IMR-90 (cell line): ENCODE data around the gene CEACAM21. TPM values are rescaled to one million over a fixed set of nuclear protein-coding genes. Genes with fewer than 3 reads are reported as not detected.

Experiments used
- ATAC-seq: fragments of 200-7000 bp; cut with Tn5 transposase; 2 replicates; pipeline ENCODE4 v1.9.1; 2020; ENCODE audit warnings: low read depth, mild to moderate bottlenecking, moderate library complexity
- BruUV-seq: library from RNA; stranded (reverse); fragments of 400-500 nt; replicated peaks from 2 replicates; lab custom pipeline; 2021; lab: Mats Ljungman, UMichigan
- CTCF ChIA-PET: fragments of 300-600 bp; formaldehyde crosslinking; extraction: SDS; loops from one replicate; lab custom pipeline; 2021; ENCODE audit warnings: antibody characterized with exemption; lab: Yijun Ruan, JAX
- POLR2A ChIA-PET: fragments of 300-600 bp; sonication (Branson Sonifier 250); formaldehyde crosslinking; loops from one replicate; lab custom pipeline; 2022; ENCODE audit warnings: antibody characterized with exemption; ENCODE audit not compliant: unreplicated experiment; lab: Charles Lee
- DNase-seq: peaks from one replicate; pipeline ENCODE4 v3.0.0; 2013
- H2AFZ ChIP-seq: replicated peaks from 2 replicates; pipeline ENCODE3; 2013; ENCODE audit warnings: low read length, mild to moderate bottlenecking; ENCODE audit not compliant: poor library complexity
- H2AK5ac ChIP-seq: 2 replicates; pipeline ENCODE4 v1.6.1; 2013; ENCODE audit warnings: low read depth, low read length, inconsistent platforms
- H2AK9ac ChIP-seq: replicated peaks from 2 replicates; pipeline ENCODE3; 2013; ENCODE audit warnings: mild to moderate bottlenecking, low read depth, low read length, moderate library complexity; ENCODE audit not compliant: poor library complexity
- H2BK120ac ChIP-seq: 2 replicates; pipeline ENCODE4 v1.6.1; 2013; ENCODE audit warnings: low read depth, low read length, inconsistent platforms
- H2BK15ac ChIP-seq: 3 replicates; pipeline ENCODE4 v1.6.1; 2013; ENCODE audit warnings: low read depth, low read length, inconsistent platforms
- H2BK20ac ChIP-seq: 2 replicates; pipeline ENCODE4 v1.6.1; 2013; ENCODE audit warnings: low read depth, mild to moderate bottlenecking, inconsistent platforms, low read length, moderate library complexity
- H2BK5ac ChIP-seq: 2 replicates; pipeline ENCODE4 v1.6.1; 2013; ENCODE audit warnings: mild to moderate bottlenecking, low read depth, low read length, inconsistent platforms; ENCODE audit not compliant: poor library complexity, severe bottlenecking
- H3K14ac ChIP-seq: replicated peaks from 2 replicates; pipeline ENCODE4 v1.6.1; 2013; ENCODE audit warnings: low read depth, low read length, inconsistent platforms
- H3K18ac ChIP-seq: 2 replicates; pipeline ENCODE4 v1.6.1; 2013; ENCODE audit warnings: low read depth, low read length, control low read depth
- H3K23ac ChIP-seq: 2 replicates; pipeline ENCODE4 v1.6.1; 2013; ENCODE audit warnings: low read depth, low read length, inconsistent platforms
- H3K27ac ChIP-seq: 2 replicates; pipeline ENCODE4 v1.5.1; 2013; ENCODE audit warnings: mild to moderate bottlenecking, control low read depth, low read length; ENCODE audit not compliant: insufficient read depth
- H3K27me3 ChIP-seq: 2 replicates; pipeline ENCODE4 v1.6.1; 2013; ENCODE audit warnings: low read length; ENCODE audit not compliant: control insufficient read depth, insufficient read depth
- H3K36me3 ChIP-seq: 2 replicates; pipeline ENCODE4 v1.6.1; 2013; ENCODE audit warnings: low read length, mixed read lengths; ENCODE audit not compliant: control insufficient read depth, insufficient read depth
- H3K4ac ChIP-seq: 2 replicates; pipeline ENCODE4 v1.6.1; 2013; ENCODE audit warnings: low read depth, low read length, inconsistent platforms
- H3K4me1 ChIP-seq: 2 replicates; pipeline ENCODE4 v1.6.1; 2013; ENCODE audit warnings: low read length, mixed read lengths; ENCODE audit not compliant: control insufficient read depth, insufficient read depth
- H3K4me2 ChIP-seq: 2 replicates; pipeline ENCODE4 v1.6.1; 2013; ENCODE audit warnings: low read depth, mild to moderate bottlenecking, control low read depth, low read length, moderate library complexity
- H3K4me3 ChIP-seq: 2 replicates; pipeline ENCODE4 v1.5.1; 2013; ENCODE audit warnings: low read depth, mild to moderate bottlenecking, control low read depth, low read length, moderate library complexity; ENCODE audit not compliant: insufficient read depth
- H3K56ac ChIP-seq: 2 replicates; pipeline ENCODE4 v1.6.1; 2013; ENCODE audit warnings: low read length, inconsistent platforms; ENCODE audit not compliant: insufficient read depth; ENCODE audit errors: extremely low read depth
- H3K79me1 ChIP-seq, 2 experiments: 2 replicates each; pipeline ENCODE4 v1.6.1; 2013; ENCODE audit warnings: low read length in 2 of 2, inconsistent platforms in 1 of 2, low read depth in 1 of 2
- H3K9ac ChIP-seq: 2 replicates; pipeline ENCODE4 v1.6.1; 2013; ENCODE audit warnings: low read depth, low read length, control low read depth
- H3K9me1 ChIP-seq: 2 replicates; pipeline ENCODE4 v1.6.1; 2013; ENCODE audit warnings: low read length, inconsistent platforms; ENCODE audit not compliant: insufficient read depth
- H3K9me3 ChIP-seq: 2 replicates; pipeline ENCODE4 v1.6.1; 2013; ENCODE audit warnings: low read length; ENCODE audit not compliant: control insufficient read depth, insufficient read depth
- H4K20me1 ChIP-seq: 2 replicates; pipeline ENCODE4 v1.6.1; 2013; ENCODE audit warnings: low read length, inconsistent platforms; ENCODE audit not compliant: insufficient read depth
- H4K5ac ChIP-seq: 2 replicates; pipeline ENCODE4 v1.6.1; 2013; ENCODE audit warnings: mild to moderate bottlenecking, low read depth, low read length, control low read depth
- H4K8ac ChIP-seq, 2 experiments: 2 replicates each; pipeline ENCODE4 v1.6.1; 2013; ENCODE audit warnings: low read depth in 2 of 2, low read length in 2 of 2, control low read depth in 1 of 2, inconsistent platforms in 1 of 2
- H4K91ac ChIP-seq: 2 replicates; pipeline ENCODE4 v1.6.1; 2013; ENCODE audit warnings: low read depth, low read length, inconsistent platforms; ENCODE audit not compliant: insufficient read depth
- ELK1 ChIP-seq: fragments of 150-350 bp; IDR thresholded peaks from 2 replicates; pipeline ENCODE4 v1.6.1; 2016; ENCODE audit warnings: low read depth, mild to moderate bottlenecking, low read length, moderate library complexity, borderline replicate concordance
- FOS ChIP-seq: fragments of 150-350 bp; IDR thresholded peaks from 2 replicates; pipeline ENCODE4 v1.6.1; 2016; ENCODE audit warnings: low read depth, low read length
- POLR2A ChIP-seq: IDR thresholded peaks from 2 replicates; pipeline ENCODE4 v1.6.1; 2012; ENCODE audit warnings: mild to moderate bottlenecking, low read depth, low read length
- SMC3 ChIP-seq: fragments of 150-350 bp; IDR thresholded peaks from 2 replicates; pipeline ENCODE4 v1.6.1; 2016; ENCODE audit warnings: low read depth, mild to moderate bottlenecking, antibody characterized with exemption, low read length, moderate library complexity
- WGBS, 2 experiments: methylation state at CpG; one replicate each; pipeline versions ENCODE4 v1.1.5 to v1.1.7; 2013; ENCODE audit warnings: missing lambda C conversion rate in 2 of 2; ENCODE audit not compliant: insufficient read length in 1 of 2; ENCODE audit errors: extremely low coverage in 2 of 2; 5-methylcytosine and 5-hydroxymethylcytosine counted together
- dilution Hi-C: fragments of 300-500 bp; cut with HindIII; formaldehyde crosslinking; loops from one replicate; pipeline ENCODE4 v1.14.3; 2018; ENCODE audit warnings: low sequenced_read_pairs; ENCODE audit not compliant: unreplicated experiment
- in situ Hi-C: fragments of 300-500 bp; cut with MboI; formaldehyde crosslinking; loops from 3 replicates; pipeline ENCODE4 v1.14.3; 2019; ENCODE audit warnings: low sequenced_read_pairs, inconsistent platforms, mixed read lengths
- intact Hi-C: fragments of 100-400 bp; cut with micrococcal nuclease; formaldehyde crosslinking; loops from 2 replicates; pipeline ENCODE4 v1.10.0; 2022
- polyA plus RNA-seq, 3 experiments: library from polyadenylated mRNA; depleted of rRNA; stranded (reverse); fragments of >200 nt; gene quantifications; 2 replicates each; pipeline ENCODE4 v1.2.3, GENCODE V29; 2012; ENCODE audit warnings: low replicate concordance in 1 of 3
- total RNA-seq: library from RNA; depleted of rRNA; stranded (reverse); fragments of >200 nt; gene quantifications from 2 replicates; pipeline ENCODE4 v1.2.3, GENCODE V29; 2012

The CEACAM21 gene
- total and polyA plus RNA-seq, 2 of the 4 experiments (the other 2 are of a cell fraction), result not detected

- in situ Hi-C loops, result no loop called here
- ATAC-seq (no peak), DNase-seq (no peak)
- POLR2A ChIA-PET, result no interaction called here
- Histone ChIP-seq H3K79me1 (no peaks in the 10 kb centered on the region), H2AFZ (no peak overlapping the region), H3K9ac (no peak overlapping the region), H3K23ac (no peak overlapping the region), H3K18ac (no peak overlapping the region), H4K8ac (no peak overlapping the region), H4K20me1 (no peaks in the 10 kb centered on the region), H3K27me3 (peaks cover 20% of the 10 kb centered on the region), H4K91ac (no peak overlapping the region), H3K9me1 (no peaks in the 10 kb centered on the region), H3K56ac (no peak overlapping the region), H2BK120ac (no peak overlapping the region), H2BK20ac (no peak overlapping the region), H3K36me3 (no peaks in the 10 kb centered on the region), H2BK15ac (no peak overlapping the region), H3K27ac (no peak overlapping the region), H2AK5ac (no peak overlapping the region), H3K14ac (no peak overlapping the region), H4K5ac (no peak overlapping the region), H2BK5ac (no peak overlapping the region), H3K4ac (no peak overlapping the region), H3K4me1 (no peaks in the 10 kb centered on the region), H3K4me2 (no peak overlapping the region), H3K9me3 (no peaks in the 10 kb centered on the region), H3K4me3 (no peak overlapping the region), H2AK9ac (no peak overlapping the region)
- CTCF ChIA-PET, result interaction anchor here (0.6 kb wide), 1 partner anchor 117 kb away, joined by 7 read pairs; no protein-coding TSS in a partner anchor
- intact Hi-C loops, result no loop called here
- BruUV-seq, result no TSS peak
- 30% methylated on average over 3 of the region's 6 CpGs; no CpG with 5 or more reads in 1 of the 2 experiments for WGBS, 2 experiments
- dilution Hi-C loops, result no loop called here
- no peak for TF ChIP-seq POLR2A
- TF ChIP-seq FOS, result no peak
- no peak for TF ChIP-seq ELK1
- TF ChIP-seq SMC3, result no peak
These were observed 29.6 kb upstream of the CEACAM21 start for GRCh38 chr19:41546386-41546789.
